ENCODE data around the gene PODNL1.

Gene PODNL1

DNA sequence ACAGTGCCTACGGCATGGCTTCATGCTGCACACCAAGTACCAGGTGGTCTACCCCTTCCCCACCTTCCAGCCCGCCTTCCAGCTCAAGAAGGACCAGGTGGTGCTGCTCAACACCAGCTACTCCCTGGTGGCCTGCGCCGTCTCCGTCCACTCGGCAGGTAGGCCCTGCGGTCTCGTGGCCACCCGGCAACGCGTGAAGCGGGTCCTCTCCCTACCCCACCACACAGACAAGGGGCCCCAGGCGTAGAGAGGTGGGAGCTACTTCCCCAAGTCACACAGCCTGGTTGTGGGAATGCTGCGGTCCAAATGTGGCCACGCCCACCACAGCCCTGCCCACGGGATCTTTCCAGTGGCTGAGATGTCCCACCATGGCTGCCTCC, 18.1 kb upstream of the PODNL1 start:
- no peak for DNase-seq

GRCh38 chr19:13955662-13956364, 17.6 kb upstream of the PODNL1 start:
- no peak for DNase-seq

DNA sequence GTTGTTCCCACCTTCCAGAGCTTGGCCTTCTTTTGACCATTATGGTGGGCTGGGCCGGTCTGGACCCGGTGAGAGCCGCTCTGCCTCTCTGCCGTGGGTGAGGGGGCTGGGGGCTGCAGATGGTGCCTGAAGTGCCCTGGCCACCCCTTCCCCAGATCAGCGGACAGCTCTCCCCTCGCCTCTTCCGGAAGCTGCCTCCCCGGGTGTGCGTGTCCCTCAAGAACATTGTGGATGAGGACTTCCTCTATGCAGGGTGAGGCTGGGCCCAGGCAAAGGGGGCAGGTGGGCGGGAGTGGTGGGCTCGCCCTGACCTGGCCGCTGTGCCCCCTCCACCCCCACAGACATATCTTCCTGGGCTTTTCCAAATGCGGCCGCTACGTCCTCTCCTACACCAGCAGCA, 16.0 kb upstream of the PODNL1 start:
- no peak for DNase-seq

DNA sequence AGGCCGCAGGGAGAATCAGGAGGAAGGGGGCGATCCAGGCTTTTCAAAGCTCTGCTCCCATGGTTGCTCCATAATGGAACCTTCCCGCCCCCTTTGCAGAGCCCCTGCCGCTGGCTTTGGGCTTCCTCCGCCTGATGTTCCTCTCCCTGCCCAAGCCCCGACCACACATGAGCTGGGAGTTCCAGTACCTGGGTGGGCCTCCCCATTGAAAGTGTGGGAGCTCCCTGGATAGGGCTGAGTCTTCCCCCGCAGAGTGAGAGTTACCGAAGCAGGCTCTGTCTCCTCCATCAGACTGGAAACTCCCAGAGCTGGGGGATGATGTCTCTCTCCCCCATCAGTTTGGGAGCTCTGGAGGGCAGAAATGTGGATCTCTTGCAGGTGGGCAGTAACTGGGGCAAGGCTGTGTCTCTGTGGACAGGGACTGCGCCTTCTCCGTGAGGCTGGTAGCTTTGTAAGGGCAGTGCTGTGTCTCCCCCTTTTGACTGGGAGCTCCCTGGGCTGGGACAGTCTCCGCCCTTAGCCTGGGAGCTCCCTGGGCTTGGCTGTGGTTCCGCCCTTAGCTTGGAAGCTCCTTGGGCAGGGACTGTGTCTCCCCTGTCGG, 14.8 kb upstream of the PODNL1 start:
- DNase-seq: no peak

DNA sequence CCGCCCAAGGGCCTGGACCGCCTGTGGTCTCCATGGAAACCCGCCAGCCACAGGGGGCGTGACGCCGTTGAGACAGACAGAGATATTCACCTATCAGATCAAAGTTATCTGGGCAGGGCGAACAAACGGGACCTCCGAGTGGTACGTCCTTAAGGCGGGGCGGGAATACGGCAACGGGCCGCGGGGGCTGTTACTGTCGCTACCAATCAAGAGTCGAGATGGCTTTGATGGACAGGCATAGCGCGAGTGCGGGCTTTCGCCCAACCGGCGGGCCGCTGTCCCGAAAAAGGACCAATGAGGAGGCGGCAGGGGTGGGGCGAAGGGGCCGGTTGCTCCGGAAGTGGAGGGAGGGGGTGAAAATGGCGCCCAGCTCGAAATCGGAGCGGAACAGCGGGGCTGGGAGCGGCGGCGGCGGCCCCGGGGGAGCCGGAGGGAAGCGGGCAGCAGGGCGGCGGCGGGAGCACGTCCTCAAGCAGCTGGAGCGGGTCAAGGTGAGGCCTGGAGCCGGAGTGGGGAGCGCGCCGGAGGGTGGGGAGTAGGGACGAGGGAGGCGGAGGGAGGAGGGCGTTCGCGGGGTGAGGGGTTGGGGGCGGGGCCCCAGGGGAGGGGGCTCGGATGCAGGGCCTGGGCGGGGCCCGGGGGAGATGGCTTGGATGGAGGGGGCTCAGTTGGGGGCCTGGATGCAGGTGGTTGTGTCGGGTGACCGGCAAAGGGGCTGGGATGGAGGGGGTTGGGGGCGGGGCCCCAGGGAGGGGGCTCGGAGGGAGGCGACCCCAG, 14.1 kb upstream of the PODNL1 start, which contains the start of gene DCAF15:
TSS of gene DCAF15 (plus strand) at position 356 of the 777 bp plus-strand sequence. CDS start at position 360, 4 bp downstream.
- peak; percentile 68 for DNase-seq

DNA sequence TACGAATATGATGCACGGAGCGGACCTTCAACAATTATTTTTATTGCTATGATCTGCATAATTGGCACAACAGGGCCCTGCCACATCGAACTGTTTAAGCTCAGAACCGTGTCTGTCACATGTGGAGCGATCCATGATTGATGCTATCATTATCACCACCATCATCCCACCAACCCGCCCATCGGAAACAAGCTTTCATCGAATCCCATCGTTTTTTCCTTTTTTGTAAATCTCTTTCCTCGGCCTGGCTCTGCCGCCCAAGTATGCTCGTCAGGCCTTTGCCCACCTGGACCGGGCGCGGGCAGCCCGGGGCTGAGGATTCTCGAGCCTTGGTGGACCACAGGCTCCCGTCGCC, 13.6 kb upstream of the PODNL1 start:
- no peak for DNase-seq

GRCh38 chr19:13951043-13951442, 12.8 kb upstream of the PODNL1 start:
- DNase-seq: no peak

DNA sequence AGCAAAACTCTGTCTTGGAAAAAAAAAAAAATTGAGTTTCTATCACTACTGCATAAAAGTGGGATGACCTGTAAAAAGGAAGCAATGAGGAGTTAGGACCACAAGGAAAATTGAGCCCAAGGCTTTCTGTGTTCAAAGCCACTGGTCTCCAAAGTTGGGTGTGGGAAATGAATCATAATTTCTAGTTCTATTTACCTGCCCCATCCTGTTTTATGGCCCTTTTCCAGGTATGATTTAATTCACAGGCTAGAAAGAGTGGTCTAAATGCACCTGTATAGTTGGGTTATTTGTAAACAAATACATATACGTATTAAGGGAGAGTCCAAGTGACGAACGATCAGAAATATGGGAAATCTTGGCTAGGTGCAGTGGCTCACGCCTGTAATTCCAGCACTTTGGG, 8.2 kb upstream of the PODNL1 start:
- DNase-seq: no peak

GRCh38 chr19:13942023-13942684, 3.9 kb upstream of the PODNL1 start:
- no peak for DNase-seq

DNA sequence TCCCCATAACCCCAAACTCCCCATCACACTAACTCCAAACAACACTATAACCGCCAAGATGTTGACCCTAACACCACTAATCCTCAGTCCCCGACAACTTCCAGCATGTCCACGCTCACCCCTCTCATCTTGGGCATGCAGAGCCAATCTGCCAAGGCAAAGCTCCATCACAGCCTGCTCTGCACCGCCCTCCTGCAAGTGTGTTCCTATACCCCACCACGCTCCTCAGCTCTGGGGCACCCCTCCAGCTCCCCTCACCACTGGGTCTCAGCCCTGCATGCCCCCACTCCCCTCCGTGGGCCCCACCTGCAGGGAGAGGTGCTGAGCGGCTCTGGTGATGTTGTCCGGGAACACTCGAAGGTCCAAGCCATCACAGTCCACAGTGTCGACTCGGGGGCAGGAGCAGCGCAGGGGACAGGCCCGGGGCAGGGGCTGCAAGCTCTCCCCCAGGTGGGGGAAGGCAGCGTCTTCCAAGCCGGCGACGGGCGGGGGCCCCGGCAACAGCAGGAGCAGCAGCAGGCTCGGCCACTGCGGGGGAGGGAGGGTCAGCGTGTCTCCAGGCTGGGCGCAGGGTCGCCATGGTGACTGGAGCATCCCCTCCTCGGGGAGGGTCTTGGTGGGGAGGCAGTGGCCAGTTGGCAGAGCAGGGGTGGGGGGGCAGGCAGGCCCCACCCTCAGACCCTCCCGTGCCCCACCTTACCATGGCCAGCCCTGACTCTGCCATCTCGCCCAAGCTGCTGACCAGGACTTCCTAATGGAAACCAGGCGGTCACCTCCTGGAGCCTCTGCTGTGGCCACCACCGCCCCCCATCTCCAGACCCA, 527 bp downstream of the PODNL1 start:
- DNase-seq: no peak

DNA sequence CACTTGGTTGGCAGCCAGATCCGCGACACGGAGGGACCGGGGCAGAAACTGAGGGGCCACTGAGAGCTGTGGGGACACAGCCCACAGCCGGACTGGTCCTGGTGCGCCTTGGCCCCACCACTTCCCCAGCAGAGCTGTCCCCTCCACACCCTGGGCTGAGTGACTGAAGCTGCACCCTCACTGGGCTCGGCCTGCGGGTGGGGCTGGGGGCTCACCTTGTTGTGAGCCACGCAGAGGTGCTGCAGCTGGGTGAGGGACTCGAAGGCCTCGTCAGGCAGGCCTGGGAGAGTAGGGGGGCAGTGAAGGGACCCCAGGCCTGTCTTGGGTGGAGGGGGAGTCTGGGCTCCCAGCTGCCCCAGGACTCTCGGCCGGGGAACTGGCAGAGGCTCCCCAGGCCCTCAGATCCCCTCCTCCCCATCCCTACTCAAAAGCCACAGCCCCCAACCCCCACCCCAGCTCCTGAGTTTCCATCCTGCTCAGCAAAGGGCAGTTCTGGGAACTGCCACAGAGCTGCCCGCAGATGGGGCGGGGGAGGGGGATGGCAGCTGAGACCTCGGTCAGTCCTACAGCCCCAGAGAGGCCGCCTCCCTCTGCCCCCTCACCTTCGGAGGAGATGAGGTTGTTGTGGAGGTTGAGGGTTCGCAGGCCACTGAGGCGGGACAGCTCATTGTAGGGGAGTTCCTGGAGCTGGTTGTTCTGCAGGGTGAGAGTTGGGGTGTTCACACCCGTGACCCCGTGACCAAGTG, 2.3 kb downstream of the PODNL1 start:
- DNase-seq: no peak

DNA sequence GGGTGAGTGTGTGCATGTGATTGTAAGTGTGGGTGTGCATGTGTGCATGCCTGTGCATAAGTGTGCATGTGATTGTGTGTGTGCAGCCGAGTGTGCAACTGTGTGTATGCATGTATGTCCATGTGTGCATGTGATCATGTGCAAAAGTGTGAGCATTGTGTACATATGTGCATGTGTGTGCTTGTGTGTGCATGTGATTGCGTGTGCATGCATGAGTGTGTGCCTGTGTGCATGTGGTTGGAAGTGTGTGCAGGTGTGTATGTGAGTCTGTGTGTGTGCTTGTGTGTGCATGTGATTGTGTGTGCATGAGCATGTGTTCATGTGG, 3.5 kb downstream of the PODNL1 start:
- no peak for DNase-seq

- DNase-seq: no peak
These were observed 5.3 kb downstream of the PODNL1 start for GRCh38 chr19:13932911-13933393.

- DNase-seq: no peak
These were observed 6.0 kb downstream of the PODNL1 start for GRCh38 chr19:13932149-13932637.

DNA sequence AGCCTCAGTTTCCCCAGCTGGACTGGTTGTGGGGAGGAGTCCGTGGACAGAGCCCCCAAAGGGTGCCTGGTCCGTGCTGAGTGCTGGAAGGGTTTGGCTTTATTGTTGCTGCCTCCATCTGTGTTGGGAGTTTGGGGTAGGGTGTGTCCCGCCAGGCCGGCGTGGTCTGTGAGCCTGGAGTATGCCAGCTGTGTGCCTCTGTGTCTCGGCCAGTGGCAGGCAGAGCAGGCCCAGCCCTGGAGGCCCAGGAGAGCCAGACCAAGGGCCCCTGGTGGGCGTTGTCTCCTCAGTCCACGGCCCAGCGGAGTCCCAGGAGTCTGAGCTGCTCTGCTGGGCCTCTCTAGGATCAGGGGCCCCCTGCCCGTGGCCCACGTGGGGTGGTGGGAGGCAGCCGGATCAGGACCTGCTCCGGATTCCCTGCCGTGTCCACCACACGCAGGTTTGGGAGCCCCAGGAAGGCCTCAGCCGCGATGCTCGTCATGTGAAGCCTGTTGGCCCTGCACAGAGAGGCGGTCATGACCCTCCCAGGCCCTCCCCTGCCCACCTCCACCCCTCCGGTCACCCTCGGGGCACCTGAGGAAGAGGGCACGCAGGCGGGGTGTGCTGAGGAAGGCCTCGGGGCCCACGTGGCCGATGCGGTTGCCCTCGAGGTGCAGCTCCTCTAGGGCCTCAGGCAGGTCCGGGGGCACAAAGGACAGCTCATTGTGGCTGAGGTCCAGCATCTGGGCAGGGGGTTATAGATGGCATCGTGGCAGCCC, 6.6 kb downstream of the PODNL1 start:
- no peak for DNase-seq

DNA sequence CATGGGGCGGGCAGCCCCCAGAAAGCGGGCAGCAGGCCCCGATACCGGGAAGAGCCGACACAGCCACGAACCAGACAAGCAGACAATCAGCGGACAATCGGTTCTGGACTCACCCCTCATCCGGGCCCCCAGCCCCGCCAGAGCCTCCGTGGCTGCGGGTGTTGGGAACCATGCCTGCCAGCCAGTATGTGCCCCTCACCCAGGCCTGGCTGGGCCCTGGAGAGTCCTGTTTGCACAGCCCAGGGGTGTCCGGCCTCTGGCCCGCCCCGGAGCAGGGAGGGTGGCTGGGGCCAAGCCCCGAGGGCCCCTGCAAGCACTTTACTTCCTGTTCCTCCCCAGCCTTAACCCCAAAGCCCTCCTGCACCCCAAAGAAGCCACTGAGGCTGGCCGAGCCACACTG, 7.8 kb downstream of the PODNL1 start:
- DNase-seq: no peak

GRCh38 chr19:13929956-13930355, 8.3 kb downstream of the PODNL1 start:
- DNase-seq: no peak

DNA sequence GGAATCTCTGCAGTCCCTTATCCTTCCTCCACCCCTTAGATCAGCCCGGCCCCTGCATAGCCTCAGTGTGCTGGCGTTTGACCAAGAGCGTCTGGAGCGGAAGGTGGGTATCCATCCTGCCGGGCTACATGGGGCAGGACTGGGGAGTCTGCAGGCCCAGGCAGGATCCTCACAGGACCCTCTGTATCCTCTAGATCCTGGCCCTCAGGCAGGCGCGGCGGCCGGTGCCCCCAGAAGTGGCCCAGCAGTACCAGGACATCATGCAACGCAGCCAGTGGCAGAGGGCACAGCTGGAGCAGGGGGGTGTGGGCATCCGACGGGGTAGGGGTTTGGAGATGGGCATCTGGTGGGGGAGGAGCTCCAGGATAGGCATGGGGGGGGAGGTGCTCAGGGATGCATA, 8.9 kb downstream of the PODNL1 start:
- no peak for DNase-seq

- no peak for DNase-seq
These were observed 11.5 kb downstream of the PODNL1 start for GRCh38 chr19:13926715-13927114.

- no peak for DNase-seq
These were observed 12.2 kb downstream of the PODNL1 start for GRCh38 chr19:13926010-13926409.

Data from cortex of kidney (tissue), 1 donor.